ENCODE data around the gene SLC7A5.

Gene SLC7A5

DNA sequence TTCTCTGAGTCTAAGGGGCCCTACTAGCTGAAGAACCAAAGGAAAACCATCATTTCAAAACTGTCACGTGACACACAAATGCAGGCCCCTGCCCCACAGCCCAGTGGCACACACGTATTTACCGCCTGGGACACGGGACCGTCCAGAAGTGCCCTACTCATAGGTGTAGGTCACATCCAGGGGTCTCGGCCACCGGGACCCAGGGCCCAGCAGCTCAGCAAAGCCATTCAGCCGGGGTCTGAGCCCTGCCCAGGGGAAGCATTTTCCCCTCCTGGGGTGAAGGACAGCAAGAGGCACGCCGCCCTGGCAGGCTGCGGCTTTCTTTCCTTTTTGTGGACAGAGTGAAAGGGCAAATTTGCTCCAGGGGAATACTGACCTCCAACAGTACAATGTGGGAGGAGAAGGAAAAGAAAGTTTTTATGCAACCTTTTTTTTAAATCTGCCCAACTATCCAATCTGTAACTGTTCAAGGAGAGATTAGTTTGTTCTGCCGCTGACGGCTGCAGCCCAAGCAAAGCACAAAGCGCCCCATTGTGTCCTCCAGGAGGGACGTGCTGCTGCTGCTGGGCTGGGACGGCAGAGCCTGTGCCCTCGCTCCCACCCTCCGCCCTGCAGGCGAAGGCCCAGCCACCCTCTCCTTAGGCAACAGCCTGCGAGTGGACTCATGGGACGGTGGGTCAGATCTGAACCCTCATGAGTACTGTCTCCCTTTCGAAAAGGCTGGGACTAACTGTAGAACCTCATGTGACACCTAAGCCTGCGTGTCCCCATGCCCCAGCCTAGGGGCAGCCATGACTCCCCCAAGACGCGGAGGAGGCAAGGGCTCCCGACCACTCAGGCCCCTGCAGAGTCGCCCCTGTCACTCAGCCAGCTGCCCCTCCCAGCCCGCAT lies 21.3 kb downstream of the SLC7A5 start:
- in situ Hi-C loops (cut with MboI; ENCODE audit: low sequenced_read_pairs): no loop called here

DNA sequence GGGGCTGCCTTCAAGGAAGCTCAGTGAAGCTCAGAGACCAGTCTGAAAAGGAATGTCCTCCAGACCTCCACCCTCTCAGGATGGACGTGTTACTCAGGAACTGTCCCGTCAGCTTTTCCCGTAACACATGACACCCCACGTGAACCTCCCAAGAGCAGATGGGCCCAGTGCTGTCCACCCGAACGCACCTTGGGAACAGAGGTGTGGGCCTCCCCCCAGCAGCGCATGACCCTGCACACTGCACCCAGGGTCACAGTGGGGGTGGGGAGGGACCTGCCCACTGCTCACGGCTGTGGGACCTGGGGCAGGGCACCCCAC lies 21.9 kb downstream of the SLC7A5 start:
- in situ Hi-C loops (cut with MboI; ENCODE audit: low sequenced_read_pairs): no loop called here

DNA sequence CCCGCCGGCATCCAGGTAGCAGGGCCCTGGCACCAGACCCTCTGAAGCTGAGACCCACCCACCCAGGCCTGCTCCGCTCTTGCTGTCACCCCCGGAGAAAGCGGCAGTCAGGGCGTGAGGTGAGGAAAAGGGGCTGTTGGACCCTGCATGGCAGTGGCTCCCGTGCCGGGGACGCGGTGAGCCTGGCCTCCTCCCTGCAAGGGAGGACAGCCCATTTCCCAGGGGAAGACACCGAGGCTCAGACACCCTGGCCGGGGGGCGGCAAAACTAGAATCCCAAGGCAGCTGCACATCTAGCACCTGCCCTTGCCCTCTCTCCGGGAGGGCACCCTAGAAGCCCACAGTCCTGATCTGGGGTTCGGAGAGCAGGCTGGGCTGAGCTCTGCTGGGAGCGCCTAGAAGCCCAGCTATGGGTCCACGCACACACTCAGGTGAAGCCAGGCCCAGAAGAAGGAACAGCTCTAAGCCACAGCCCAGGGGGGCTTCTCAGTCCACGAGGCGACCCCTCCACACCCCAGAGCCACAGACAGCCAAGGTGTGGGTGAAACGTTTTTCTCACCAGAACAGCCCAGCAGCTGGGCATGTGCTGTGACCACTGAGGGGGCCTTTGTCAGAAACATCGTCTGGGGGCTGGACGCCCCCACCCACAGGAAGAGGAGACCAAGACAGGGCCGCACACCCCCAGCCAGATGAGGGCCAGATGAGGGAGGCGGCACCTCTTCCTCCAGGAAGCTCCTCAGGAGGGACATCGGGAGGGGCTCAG lies 22.4 kb downstream of the SLC7A5 start:
- in situ Hi-C loops (cut with MboI; ENCODE audit: low sequenced_read_pairs): no loop called here

DNA sequence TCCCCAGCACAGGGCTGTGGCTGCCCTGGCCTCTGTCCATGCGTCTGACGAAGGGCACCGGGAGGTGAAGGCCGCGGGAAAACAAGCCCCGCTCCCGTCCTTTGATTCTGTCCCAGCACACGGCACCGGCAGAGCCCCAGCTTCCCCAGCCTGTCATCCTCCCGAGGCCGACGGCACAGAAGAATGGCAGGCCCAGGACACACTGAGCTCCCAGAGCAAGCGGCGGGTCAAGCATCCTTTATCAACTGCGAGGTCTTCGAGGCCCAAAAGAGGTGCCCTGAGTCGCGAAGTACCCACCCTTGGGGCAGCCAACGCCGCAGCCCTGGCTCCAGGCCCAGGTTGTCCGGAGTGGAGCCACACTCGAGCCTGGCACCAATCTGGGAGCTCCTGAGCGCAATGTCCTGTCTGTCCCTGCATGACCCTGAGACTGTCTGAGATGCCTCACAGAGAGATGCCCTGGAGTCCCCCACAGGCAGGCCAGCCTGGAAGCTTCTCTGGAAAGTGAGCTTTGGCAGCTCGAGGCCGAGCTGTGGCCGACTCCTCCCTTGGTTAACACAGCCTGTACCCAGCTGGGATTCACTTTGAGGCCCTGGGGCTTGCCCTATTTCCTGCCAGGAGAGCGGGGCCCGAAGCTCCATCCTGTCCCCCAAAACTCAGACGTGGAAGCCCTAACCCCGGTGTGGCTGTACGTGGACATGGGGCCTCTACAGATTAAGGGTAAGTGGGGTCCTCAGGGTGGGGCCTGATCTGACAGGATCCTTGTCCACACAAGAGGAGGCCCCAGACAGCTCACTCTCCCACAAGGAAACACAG lies 23.3 kb downstream of the SLC7A5 start:
- in situ Hi-C loops (cut with MboI; ENCODE audit: low sequenced_read_pairs): no loop called here

DNA sequence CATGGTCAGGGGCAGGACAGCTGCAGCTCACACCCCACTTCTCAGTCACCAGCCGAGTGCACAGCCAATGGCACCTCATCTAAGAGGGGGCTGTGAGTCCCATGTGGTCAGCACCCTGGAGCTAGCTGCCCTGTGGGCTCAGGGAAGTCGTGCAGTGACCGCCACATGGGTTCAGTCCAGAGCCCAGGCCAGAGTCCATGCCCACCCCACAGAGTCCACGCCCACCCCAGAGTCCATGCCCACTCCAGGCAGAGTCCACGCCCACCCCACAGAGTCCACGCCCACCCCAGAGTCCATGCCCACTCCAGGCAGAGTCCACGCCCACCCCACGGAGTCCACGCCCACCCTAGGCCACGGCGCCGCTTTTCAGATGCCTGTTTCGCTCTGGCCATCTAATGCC lies 24.1 kb downstream of the SLC7A5 start:
- in situ Hi-C loops (cut with MboI; ENCODE audit: low sequenced_read_pairs): no loop called here

DNA sequence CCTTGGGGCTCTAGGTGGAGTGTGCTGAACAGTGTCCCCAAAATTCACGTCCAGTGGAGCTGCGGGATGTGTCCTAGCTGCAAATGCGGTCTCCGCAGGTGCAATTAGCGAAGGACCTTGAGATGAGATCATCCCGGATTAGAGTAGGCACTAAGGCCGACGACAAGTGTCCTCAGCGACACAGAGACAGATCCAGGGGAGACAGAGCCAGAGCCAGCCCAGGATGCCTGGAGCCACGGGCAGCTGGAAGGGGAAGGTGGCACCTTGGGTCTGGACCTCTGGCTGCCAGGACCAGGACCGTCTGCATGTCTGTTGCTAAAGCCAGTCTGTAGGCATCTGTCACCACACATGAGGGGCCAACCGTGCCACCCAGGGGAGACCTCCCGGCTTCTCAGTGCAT lies 24.5 kb downstream of the SLC7A5 start:
- in situ Hi-C loops (cut with MboI; ENCODE audit: low sequenced_read_pairs): no loop called here

DNA sequence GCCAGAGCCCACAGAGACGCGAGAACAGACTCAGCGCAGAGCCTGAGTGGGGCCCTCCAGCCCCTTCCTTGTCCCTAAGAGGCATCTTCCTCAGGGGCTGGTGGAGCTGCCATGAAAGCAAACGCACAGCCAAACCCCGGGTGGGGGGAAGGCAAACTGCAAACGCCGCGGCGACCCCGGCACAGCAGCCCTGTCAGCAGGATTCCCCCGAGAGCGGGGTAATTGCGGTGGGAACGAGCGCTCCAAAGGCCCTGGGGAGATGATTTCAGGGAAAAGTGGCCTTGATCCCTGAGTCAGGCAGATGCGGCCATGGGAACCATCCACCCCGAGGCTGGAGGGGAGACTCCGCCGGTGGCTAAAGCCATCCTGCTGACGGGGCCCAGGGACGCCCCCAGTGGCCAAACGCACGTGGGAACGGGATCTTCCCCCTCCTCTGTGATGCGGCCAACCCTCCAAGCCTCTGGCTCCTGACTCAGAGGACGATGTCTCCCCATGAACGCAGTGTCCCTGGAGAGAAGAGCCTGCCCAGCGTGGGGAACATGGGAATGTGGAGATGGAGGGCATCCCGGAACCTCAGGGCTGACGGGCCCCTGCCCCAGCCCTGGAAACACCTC lies 25.1 kb downstream of the SLC7A5 start:
- in situ Hi-C loops (cut with MboI; ENCODE audit: low sequenced_read_pairs): no loop called here

DNA sequence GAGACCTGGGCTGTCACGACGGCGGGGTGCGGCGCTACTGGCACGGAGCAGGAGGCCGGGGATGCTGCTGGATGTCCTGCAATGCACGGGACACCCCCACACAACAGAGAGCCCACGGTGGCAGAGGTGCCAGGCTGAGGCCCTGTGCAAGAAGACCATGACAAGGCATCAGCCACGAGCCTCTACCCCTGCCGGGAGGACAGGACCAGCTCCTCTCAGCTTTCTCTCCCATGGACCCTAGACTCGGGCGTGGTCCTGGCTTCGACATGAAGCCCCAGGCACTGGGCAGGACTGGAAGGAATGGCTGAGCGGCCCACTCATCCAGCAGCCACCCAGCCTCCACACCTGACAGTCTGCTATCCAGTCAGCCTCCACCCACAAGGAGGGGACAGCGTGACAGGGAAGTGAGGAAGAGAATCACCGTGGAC lies 25.6 kb downstream of the SLC7A5 start:
- in situ Hi-C loops (cut with MboI; ENCODE audit: low sequenced_read_pairs): no loop called here

DNA sequence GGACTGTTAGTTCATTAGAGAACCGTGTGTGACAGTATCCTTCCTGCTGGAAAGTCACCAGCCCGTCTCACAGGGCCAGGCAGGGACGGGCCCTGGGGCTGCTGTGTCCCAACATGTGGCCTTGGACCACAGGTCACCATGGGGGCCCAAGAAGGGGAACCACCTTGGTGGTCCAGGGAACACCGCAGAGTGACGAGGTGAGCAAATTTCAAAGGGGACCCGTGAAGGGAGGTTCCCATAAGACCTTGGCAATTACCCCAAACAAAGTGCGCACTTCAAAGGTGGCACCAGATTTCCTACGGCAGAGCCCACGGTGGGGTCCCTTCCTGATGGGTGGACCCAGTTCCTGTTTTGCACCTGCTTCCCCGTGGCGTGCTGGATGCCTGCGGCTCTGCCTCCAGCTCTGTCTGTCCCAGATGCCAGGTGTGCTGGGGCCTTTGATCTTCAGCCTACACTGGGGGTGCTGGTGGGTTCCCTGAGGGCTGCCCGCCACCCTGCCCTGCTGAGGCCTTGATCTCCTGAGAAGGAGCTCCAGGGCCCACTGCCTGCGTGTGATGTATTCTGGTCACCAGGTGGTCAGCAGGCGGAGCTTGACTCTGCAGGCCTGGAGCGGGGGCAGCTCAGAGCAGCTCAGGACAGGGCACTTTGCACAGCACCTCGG lies 27.0 kb downstream of the SLC7A5 start:
- in situ Hi-C loops (cut with MboI; ENCODE audit: low sequenced_read_pairs): no loop called here

DNA sequence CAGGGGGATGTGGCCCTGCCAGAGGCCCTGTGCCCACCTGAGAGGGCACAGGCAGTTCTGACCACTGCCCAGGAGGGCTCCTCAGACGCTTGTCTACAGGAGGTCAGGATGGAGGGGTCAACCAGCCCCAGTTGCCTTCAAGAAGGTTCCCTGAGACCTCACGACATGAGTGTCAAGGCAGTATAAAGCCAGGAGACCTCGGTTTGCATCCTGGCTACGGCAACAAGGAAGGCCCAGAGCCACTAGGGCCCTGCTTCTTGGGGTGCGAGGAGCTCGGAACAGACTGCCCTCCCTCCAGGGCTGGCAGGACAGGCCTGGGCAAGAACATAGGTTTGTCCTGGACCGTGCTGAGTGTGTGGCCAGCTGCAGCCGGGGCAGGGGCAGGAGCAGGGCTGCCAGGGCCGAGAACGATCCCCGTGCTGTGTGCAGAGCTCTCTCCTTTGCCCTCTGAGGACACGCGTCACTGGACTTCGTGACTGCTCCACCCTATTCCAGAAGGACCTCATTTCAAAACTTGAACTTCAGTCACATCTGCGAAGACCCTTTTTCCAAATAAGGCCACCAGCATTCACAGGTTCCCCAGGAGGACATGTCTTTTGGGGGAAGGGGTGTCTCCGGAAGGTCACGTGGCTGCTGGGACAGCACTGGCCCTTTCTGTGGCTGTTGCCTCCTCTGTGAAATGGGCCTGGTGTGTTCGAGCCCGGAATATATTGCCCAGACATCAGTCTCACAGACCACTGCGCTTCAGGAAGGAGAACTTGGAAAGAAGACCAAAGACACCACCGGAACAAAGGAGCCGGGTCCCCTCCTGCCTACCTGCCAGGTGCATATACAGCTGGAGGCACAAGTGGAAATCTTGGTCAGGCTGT lies 27.7 kb downstream of the SLC7A5 start:
- in situ Hi-C loops (cut with MboI; ENCODE audit: low sequenced_read_pairs): no loop called here

DNA sequence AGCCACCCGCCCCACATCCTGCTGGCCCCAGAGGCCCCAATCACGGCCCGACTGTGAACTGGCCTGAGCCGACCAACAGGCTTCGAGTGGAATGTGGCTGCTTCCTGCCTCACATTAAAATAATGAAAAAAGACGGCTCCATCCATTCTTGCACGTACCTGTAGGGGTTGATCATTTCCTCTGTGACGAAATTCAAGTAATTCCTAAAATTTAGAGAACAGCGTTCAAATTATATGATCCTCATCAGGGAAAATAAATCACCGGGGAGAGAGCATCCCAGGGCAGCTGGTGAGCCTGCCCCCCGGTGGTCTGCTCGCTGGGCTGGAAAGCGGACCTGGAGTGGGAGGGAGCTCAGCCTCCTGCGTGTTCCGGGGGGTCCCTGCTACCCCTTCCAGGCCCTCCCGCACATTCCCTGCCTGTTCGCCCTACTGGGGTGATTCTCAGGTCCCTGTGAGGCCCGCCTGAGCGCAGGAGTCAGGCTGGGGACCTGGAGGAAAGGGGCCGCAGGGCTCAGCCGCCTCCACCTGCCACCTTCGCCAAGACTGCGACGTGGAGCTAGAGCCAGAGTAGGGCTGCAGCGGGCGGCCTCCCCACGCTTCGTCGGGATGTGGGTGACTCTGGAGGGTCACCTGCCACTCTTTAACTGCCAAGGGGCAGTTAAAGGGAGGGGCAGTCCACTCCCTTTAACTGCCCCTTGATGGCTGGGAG lies 28.9 kb downstream of the SLC7A5 start:
- in situ Hi-C loops (cut with MboI; ENCODE audit: low sequenced_read_pairs): no loop called here

DNA sequence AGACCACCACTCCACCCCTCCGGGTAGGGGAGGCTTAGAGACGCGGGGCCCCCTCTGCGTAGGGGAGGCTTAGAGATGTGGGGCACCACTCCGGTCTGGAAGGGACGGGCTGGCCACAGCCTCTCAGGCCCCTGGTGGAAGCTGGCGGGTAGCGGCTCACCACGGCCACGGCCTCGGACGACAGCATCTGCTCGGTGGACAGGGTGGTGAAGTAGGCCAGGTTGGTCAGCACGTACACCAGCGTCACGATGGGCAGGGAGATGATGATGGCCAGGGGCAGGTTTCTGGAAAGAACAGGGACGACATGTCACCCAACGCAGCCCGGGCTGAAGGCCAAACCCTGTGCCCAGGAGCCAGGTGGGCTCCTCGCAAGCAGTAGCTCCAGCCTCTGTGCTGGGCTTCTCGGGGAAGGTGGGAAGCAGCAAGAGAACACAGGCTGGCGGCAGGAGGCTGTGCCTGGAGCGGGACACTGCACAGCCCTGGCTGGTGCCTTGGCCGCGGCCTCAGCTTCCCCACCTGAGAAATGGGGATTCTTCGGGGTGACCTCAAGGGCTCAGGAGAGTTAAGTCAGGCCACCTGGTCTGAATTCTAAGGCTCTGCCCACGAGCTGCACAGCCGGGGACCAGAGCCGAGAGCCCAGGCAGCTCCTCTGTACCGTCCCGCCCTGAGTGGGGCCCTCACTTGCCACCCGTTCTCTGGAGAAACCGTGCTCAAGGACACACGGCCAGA lies 29.6 kb downstream of the SLC7A5 start:
- in situ Hi-C loops (cut with MboI; ENCODE audit: low sequenced_read_pairs): no loop called here

DNA sequence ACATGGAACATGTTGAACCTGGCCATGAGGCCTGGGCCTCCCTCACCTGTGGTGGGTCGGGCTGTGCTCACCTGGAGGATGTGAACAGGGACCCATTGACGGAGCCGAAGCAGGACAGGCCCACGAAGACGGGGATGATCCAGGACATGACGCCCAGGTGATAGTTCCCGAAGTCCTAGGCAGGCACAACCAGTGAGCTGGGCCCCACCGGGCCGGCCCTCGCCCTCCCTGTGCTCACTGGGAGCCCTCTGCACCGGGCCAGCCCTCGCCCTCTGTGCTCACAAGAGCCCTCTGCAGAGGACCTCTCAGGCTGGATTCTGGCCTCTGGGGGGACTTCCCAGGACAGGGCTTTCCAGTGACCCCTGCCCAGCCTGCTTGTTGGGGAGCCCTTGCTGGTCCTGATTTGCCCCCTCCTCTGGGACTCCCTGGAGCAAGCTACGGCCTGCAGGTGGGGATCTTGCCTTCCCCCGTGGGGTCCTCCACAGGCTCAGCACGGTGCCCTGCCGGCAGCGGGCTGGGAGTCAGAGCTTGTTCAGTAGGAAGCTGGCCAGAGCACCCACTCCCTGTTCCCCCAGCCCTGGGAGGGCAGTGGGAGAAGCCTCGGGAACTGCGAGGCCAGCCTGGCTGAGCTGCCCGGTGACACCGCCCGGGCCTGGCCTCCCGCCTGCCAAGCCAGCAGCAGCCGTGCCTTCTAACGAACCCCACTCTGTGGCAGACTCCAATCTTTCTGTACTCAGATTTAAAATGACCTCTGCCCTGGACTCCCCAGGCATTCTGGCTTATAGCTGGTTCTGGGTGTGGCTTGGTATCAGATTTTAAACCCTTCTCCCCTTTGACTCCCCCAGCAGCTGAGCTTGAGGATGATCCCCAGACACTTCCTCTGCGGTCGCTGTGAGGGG lies 30.4 kb downstream of the SLC7A5 start:
- in situ Hi-C loops (cut with MboI; ENCODE audit: low sequenced_read_pairs): no loop called here

DNA sequence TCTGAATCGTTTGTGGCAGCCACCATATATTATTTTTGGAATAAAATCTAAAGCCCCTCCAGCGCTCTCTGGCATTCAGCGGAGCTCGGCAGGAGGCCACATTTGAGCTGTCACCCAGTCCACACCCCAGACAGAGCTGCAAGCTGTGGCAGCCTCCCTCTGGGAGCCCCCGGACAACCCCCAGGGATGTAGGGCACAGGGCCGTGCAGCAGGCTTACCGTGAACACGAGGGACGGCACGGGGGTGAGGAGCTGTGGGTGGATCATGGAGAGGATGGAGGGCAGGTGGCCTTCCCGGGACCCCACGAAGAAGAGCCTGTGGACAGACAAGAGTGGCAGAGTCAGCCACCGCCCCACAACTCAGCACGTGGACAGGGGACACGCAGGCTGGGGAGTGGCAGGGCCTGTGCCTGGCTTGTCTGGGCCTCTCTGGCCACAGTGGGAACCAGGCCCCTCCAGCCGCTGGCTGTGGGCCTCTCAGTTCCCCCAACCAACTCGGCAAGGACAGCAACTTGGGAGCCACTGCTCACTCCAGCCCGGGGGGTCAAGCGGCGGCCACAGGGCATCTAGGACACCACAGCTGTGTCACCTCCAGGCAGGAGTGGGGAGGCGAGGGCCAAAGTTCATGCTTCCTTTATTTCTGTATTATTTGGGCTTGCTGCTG lies 31.5 kb downstream of the SLC7A5 start:
- in situ Hi-C loops (cut with MboI; ENCODE audit: low sequenced_read_pairs): no loop called here

DNA sequence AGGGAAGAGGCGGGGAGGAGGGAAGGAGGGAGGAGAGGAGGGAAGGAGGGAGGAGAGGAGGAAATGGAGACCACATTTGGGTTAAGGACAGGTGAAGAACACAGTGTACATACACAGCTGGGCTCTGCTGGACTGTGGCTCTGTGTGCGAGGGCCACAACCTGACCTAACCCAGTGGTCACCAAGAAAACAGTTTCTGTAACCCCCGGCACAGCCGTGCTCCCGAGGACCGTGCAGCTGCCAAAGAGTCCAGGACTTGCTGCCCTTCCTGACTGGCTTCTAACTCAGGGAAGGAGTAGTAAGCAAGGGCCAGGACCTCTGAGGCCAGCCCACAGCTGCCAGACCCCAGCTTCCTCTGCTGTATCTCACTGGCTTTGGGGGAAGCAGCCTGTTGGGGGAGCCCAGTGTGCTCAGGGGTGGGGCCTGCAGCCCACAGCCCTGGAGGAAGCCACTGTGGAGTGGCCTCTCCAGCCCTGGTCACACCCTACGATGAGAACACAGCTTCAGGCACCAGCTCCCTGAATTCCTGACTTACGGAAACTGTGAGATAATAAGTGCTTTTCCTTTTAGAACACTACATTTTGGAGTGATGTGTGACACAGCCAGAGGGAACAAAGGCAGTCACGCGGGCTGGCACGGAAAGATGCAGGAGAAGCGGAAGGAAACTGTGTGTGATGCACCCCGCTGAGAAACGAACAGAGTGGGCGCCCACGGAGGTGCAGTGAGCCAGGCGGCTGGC lies 32.3 kb downstream of the SLC7A5 start:
- in situ Hi-C loops (cut with MboI; ENCODE audit: low sequenced_read_pairs): no loop called here

DNA sequence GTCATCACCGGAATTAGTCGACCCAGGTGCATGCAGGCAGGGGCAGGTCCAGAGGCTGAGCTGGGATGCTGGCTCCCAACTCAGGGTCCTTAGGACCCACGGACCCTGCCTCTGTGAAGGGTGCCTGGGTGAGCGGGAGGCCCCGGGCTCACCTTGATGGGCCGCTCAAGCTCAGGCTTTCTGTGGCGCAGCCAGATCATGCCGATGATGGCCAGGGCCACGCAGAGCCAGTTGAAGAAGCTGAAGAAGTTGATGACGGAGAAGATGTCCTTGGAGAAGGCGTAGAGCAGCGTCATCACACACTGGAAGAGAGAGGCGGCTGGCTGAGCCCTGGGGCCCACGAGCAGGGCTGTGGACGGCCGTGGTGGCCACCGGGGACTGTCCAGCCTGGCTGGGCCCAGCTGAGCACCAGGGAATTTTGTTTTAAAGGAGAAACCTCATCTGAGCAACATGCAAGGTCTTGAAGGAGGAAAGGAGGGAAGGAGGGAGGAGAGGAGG lies 32.9 kb downstream of the SLC7A5 start:
- in situ Hi-C loops (cut with MboI; ENCODE audit: low sequenced_read_pairs): no loop called here

Data from hTERT RPE-1 (cell line).